HuH-7 (cell line): ENCODE measurements around the gene TRIM14.

ENCODE experiments used
- DNase-seq: peaks from one replicate; pipeline ENCODE4 v3.0.0; 2011; ENCODE audit warnings: low spot score

Gene TRIM14, protein sequence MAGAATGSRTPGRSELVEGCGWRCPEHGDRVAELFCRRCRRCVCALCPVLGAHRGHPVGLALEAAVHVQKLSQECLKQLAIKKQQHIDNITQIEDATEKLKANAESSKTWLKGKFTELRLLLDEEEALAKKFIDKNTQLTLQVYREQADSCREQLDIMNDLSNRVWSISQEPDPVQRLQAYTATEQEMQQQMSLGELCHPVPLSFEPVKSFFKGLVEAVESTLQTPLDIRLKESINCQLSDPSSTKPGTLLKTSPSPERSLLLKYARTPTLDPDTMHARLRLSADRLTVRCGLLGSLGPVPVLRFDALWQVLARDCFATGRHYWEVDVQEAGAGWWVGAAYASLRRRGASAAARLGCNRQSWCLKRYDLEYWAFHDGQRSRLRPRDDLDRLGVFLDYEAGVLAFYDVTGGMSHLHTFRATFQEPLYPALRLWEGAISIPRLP

DNA sequence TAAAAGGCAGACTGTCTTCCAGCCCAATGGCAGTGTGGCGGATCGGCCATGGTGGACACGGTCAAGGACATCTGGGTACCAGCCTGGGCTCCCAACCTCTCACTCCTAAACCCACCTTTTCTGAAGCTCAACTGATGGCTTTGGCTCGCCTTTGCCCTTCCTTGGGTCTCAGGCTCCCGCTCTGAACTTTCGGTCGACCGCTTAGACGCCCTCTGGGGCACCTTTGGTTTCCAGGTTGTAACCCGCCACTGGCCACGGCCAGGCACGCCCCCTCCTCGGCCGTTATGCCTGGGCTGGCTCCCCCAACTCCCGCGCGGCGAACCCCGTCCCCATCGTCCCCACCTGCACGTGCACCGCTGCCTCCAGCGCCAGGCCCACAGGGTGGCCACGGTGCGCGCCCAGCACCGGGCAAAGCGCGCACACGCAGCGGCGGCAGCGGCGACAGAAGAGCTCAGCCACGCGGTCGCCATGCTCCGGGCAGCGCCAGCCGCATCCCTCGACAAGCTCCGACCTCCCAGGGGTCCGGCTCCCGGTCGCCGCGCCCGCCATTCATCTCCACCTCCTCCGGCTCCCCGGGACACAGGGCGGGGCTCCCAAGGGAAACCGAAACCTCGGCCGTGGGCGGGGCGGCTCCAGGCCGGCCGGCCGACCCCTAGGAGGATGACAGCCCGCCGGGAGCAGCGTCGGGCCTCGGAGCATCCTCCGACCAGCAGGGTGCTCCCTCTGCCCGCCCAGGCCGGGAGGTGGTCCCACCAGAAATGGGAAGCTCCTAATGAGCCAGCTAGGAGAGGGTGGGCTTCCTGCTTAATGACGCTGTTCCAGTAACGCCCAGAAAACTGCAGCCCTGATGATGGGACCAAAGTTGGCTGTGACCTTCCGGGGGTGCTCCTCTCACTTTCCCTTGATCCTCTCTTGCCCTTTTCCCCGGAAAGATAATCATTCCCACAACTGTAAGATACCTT lies at the start of gene TRIM14:
TSS of gene TRIM14 (minus strand) at position 583 of the 962 bp plus-strand sequence. CDS start at position 549, 34 bp downstream.
- peak; percentile 91 for DNase-seq

DNA sequence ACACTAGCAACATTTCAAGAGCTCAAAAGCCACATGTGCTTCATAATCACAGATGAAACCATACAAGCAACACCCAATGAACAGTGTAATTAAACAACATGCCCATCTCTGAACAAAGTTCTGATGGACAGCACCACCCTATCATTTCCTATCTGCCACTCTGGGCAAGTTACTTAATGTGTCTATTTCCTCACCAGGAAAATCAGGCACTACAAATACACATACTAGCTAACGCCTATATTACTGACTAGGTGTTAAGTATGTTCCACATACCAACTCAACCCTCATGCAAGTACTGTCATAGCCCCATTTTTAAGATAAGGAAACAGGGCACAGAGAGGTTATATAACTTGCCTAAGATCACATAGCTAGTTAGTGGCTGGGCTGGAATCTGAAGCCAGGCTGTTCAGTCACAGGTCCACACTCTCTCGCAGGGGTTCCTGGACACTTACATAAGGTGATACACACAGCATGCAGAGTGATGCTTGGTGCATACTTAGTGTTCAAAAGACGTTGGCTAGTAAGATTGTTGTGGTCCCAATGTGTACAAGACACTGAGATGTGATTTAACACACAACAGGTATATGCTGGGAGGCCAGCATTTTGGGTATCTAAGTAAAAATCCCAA lies 49.2 kb upstream of the TRIM14 start:
- DNase-seq = no peak

DNA sequence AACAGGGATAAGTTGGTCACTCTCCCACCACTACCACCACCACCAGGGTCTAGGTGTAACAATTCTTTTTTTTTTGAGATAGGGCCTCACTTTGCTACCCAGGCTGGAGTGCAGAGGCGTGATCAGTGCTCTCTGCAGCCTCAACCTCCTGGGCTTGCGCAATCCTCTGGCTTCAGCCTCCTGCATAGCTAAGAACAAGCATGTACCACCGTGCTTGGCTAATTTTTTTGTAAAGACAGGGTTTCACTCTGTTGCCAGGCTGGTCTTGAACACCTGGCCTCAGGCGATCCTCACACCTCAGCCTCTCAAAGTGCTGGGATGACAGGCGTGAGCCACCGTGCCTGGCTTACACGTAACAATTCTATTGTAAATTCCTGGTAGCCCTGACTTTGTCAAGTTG lies 45.9 kb upstream of the TRIM14 start:
- DNase-seq = no peak

DNA sequence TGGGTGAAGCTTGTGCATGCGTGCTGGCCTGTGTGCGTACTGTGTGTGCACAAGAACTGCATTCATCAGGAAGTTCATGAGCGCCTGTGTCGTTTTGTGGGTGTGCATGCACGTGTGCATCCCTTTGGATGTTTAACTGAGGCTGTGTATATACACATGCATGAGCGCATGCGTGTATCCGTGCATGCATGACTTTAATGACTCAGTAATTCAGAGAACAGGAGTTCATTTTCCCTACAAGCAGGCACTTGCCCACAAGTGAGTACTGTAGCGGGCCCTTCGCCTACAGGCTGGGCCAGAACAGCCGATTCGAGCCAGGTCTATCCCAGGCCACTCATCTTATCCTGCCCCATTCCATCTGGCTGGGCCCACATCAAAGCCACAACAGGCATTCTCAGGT lies 43.6 kb upstream of the TRIM14 start:
- no peak for DNase-seq

DNA sequence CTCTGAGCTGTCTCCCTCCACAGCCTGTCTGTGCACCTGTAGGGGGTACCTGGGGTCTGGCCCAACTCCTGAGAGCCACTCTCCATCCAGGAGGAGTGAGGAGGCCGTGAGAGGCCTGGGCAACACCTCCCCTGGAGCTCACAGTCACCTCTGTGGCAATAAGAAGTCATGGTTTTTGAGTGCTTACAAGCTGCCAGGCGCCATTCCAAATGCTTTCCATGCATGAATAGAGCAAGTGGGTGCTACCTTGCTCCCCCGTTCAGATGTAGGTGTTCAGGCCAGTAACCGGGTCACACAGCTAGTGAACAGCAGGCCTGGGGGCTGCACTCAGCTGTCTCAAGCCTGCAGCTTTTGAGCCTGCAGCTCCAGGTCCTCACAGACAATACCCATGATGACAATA lies 42.8 kb upstream of the TRIM14 start:
- no peak for DNase-seq

DNA sequence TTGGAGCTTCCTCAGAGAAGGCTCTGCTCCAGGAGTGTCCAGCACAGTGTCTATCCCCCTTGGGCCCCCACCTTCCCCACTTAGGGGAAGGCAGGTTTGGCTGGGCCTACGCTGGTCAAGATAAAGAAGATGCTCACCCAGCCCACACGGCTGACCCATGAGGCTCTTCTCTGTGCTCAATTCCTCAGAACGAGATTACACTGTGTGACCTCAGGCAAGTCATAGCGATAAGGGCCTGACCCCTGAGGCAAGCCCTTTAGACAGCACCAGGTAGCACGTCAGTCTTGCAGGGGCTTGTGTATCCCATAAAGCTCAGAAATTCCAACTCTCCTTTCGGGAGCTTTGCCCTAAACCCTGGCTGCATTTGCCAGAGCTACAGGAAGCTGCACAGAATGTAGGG lies 40.8 kb upstream of the TRIM14 start:
- DNase-seq = no peak

DNA sequence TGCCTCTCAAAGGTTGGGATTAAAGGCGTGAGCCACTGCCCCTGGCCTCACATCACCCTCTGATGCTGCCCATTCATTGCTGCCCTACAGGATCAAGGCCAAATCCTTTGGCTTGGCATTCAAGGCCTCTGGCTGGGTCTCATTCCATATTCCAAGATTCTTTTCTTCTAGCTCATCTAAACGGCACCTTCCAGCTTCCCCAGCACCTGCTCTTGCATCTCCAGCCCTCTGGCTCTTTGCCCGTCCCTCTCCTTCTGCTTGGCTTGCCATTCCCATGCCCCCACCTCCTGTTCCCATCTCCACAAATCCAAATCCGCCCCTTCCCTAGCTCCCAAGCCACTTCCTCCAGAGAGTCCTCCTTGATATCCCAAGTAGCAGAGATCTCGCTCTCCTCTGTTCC lies 40.3 kb upstream of the TRIM14 start:
- DNase-seq = no peak

DNA sequence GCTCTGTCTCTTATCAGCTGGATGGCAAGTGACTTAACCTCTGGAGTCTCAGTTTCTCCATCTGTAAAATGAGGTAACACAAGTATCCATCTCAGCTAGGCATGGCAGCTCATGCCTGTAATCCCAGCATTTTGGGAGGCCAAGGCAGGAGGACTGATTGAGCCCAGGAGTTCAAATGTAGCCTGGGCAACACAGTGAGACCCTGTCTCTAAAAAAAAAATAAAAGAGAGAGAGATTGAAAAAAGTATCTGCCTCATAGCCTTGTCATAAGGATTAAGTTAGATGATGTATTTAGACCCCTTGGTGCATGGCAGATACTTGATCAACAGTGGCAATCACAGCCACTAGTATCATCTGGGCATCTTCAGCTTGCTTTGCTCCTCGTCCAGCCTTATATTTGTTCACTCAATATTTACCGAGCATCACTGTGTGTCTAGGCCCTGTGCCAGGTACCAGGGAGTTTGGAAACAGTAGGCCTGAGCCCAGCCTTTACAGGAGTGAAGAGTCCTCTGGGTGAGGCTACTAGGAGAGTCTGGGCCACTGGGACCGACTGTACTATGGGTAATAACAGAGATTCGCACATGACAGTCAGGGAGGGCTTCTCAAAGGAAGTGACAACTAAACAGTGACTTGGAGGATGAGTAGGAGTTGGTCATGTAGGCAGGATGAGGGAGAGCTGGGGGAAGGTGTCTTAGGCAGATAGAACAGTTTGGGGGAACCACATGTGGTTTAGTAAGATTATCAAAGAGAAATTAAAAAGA lies 39.2 kb upstream of the TRIM14 start:
- peak; percentile 40 for DNase-seq

DNA sequence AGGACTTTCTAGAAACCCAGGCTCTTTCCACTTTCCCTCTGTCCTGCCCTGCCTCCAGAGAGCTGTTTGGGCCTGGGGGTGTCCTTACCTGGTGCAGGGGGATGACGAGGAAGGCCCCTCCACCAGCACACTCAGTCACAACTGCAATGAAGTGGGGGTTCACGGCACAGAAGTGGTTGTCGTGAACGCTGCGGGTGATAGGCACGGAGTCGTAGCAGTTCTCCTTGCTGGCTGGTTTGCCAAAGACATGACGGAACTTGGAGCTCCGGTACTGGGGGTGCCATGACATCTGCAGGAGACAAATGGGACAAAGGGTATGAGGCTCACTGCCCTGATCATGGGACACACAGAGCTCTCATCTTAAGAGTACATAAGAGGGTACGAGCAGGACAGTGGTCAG lies 38.4 kb upstream of the TRIM14 start:
- no peak for DNase-seq

DNA sequence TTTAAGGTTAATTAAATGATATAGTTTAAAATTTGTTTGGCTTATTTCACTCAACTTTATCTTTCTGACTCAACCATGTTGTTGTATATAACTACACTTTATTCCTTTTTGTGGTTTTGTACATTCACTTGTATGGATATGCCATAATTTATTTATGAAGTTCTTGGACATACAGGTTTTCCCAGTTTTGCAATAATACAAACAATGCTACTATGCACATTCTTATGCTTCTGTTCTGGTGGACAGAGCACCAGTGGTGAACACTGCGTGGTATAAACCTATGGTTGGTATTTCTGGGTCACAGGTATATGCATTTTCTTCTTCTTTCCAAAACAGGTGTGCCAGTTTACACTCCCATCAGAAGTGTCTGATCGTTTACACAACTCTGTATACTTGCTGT lies 35.7 kb upstream of the TRIM14 start:
- DNase-seq = no peak

DNA sequence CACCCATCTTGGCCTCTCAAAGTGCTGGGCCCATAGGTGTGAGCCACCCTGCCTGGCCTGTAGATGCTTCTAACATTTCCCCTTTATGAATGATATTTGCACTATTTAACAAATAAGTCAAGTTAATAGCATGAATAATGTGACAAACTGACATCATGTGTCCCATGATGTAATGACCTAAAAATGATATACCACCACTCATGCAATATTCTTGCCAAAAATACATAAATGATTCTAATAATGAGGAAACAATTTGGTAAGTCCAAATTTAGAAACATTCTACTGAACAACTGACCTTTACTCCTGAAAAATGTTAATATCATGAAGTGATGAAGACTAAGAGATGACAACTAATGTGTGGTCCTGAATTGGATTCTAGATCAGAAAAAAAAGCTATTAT lies 33.5 kb upstream of the TRIM14 start:
- DNase-seq = no peak

DNA sequence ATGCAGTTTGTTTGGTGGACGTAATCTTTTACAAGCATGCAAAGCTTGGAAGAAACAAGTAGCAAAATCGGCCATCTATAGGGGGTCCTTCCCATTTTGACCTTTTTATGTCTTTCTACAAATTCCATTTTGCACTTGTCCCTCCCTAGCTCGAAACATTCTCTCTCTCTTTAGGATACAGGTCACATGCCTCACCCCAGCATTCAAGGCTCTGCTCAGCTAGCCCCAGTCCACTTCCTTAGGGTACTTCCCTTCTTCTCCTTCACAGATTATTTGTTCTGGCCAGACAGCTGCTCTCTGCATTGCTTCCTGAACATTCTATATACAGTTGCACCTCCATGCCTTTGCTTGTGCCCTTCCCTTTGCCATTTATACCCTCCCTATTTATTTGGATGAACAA lies 31.7 kb upstream of the TRIM14 start:
- no peak for DNase-seq

DNA sequence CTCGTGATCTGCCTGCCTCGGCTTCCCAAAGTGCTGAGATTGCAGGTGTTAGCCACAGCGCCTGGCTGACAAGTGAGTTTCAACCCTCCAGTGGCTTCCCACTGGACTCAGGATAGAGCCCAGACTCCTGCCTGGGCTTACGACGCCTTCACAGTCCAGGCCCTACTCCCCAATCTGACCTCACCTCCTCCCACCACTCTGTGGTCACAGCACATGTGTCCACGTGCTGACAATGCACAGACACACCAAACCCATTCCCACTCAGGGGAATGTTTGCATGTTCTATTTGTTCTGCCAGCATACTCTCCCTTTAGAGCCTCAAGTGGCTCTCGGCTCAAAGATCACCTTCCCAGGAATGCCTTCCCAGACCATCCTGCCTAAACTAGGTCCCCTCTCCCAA lies 31.1 kb upstream of the TRIM14 start:
- no peak for DNase-seq

DNA sequence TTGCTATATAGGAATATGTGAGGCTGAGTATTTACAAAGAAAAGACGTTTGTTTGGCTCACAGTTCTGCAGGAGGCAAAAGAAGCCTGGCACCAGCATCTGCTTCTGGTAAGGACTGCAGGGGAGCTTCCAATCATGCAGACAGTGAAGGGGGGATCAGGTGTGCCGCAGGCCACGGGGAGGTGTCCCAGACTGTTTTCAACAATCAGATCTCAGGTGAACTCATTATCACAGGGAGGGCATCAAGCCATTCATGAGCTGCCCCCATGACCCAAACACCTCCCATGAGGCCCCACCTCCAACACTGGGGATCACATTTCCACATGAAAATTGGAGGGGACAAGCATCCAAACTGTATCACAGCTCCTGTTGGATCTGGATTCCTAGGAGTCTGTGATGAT lies 30.4 kb upstream of the TRIM14 start:
- no peak for DNase-seq

DNA sequence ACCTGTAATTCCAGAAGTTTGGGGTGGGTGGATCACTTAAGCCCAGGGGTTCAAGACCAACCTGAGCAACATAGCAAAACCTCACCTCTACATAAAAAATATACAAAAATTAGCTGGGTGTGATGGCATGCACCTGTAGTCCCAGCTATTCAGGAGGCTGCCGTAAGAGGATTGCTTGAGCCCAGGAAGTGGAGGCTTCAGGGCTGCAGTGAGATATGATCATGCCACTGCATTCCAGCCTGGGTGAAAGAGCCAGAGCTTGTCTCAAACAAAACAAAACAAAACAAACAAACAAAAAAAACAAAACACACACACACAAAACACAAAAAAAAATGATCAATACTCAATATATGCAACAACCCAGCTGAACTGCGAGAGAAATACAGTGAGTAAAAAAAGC lies 29.5 kb upstream of the TRIM14 start:
- DNase-seq = no peak

DNA sequence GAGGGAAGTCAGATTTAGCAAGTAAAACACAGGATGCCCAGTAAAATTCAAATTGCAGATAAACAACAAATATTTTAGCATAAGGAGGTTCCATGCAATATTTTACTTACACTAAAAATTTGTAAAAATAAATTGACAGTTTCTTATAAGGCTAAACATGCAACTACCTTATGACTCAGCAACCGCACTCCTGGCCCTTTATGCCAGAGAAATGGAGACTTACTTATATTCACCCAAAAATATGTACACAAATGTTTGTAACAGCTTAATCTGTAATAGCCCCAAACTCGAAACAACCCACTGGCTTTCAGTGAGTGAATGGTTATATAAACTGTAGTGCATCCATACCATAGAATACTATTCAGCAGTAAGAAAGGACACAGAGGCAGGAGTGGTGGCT lies 28.6 kb upstream of the TRIM14 start:
- no peak for DNase-seq

DNA sequence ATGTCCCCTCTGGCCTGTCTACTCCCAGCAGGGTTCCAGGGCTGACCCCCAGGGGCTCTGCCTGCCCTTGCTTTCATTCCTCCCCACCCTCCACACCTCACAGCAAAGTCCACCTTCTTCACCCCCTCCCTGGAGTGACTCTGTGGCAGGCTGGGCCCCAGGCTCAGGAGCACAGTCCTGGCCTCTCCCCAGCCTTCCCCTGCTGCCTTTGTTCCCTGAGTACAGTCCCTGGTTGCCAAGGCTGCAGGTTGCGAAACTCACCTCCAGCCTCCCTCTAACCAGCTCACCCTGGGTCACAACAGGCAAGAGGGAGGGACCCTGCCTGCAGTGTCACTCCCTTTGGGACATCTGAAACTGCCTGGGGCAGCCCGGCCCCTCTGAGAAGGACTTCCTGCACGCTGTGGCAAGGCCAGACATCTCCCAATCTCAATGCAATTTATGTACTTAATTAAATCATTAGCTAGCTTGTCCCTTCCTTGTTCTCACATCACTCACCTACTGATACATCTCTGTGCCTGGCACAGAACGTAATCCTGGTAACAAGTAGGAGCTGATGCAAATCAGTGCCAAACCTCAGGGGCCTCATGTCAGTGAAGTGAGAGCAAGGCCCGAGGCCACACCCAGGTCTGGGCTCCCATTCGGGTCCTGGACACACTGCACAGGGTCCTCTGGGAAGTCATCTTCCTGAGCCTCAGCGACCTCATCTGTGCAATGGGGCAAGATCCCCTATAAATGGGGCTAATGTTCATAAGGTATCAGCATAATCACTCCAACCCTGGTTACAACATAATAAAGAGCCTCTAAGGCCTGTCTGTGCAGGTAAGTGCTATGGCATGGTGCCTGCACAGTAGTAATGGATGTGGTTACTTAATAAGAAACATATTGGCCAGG lies 27.3 kb upstream of the TRIM14 start:
- peak; percentile 98 for DNase-seq

DNA sequence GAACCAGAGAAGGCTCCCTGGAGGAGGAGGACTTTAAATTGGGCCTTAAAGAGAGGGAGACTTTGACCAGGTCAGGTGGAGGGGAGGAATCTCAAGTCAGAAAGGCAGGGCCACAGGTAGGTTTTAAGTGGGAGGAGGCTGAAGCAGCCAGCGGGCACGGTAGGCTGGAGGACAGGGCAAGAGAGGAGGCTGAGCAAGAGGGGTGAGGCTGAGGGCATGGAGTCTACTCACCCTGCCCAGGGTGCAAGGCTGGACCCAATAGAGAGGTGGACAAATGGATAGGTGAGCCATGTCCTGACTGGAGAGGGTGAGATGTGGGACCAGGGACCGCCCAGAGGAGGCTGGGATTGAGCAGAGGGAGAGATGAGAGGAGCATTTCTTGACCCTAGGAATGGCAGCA lies 25.6 kb upstream of the TRIM14 start:
- DNase-seq = no peak

DNA sequence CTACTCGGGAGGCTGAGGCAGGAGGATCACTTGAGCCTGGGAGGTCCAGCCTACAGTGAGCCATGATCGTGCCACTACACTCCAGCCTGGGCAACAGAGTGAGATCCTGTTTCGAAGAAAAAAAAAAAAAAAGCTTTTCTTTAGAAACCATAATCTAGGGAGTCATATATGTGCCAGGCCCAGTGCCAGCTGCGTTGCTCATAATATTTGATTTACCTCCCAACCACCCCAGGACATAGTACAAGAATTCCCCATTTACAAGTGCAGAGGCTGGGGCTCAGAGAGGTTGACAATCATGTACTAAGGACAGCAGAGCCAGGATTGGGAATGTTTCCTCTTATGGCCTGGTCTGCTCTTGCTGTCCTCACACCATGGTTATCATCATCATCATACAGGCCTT lies 25.1 kb upstream of the TRIM14 start:
- DNase-seq = no peak

DNA sequence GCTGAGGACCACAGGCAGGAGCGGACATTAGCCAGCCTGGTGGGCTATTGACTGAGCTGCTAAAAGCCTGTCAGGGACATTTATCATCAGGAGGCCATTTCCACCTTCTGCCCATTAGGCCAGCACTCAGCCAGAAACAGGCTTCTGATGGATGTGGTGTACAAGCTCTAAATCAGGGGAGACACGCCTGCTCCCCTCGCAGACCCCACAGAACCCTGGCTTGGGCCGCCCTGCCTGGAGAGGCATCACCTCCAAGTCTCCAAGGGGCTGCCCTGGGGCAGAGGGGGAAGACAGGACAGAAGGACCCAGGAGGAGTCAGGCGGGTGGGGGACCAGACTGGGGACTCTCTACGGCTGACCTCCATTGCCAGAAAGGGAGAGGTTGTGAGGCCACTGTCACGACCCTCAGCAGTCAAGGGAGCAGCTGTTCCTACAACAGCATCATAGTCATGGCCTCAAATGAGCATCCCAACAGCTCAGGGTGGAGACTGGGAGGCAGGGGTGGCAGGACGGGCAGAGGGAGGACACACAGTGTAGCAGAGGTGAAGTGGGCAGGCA lies 24.0 kb upstream of the TRIM14 start:
- no peak for DNase-seq
